ENCODE results near the gene RASGRP1. TPM values are rescaled to one million over a fixed set of nuclear protein-coding genes. Genes with fewer than 3 reads are reported as not detected.

Gene RASGRP1
- total RNA-seq, 1 experiment from 2014 or later = 0.85 TPM

DNA sequence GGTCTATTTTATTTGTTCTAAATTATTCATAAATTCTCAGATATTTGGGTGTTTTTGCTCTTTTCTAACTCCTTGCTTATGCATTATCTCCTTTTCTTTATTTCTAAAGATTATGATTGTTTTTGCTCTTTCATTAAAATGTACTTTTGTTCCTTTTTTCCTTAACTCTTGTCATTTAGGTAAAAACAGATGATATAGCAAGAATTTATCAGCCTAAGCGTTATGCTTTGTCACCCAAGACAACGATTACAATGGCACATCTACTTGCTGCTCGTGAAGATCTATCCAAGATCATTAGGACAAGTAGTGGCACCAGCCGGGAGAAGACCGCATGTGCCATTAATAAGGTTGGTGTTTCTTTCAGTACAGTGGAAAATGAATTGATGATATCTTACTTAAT, 83.5 kb downstream of the RASGRP1 start:
- Histone ChIP-seq H2BK20ac (ENCODE audit: low read depth, low read length, poor library complexity, severe bottlenecking) (no peak overlapping the region), H3K27me3 (ENCODE audit: insufficient read depth, low read length) (no peaks in the 10 kb centered on the region), H3K9ac (ENCODE audit: extremely low read depth, insufficient read length, low read length) (no peak overlapping the region), H3K79me1 (ENCODE audit: insufficient read depth, low read depth, low read length, poor library complexity, severe bottlenecking) (no peaks in the 10 kb centered on the region), H2BK5ac (ENCODE audit: insufficient read length, low read length) (no peak overlapping the region), H3K23ac (ENCODE audit: insufficient read length, low read depth, low read length) (no peak overlapping the region), H2BK12ac (ENCODE audit: insufficient read length, low read depth, low read length) (no peak overlapping the region), H3K4me1 (ENCODE audit: insufficient read depth, low read length) (no peaks in the 10 kb centered on the region), H3K56ac (ENCODE audit: insufficient read length, low read depth, low read length) (no peak overlapping the region), H4K8ac (replicated peaks; ENCODE audit: insufficient read length, low read depth, low read length) (no peak overlapping the region), H3K79me2 (ENCODE audit: insufficient read depth, low read length) (no peaks in the 10 kb centered on the region), H4K91ac (ENCODE audit: insufficient read length, low read depth, low read length) (no peak overlapping the region), H3K14ac (ENCODE audit: insufficient read depth, low read length) (no peak overlapping the region), H3K18ac (ENCODE audit: insufficient read length, low read depth, low read length) (no peak overlapping the region), H3K27ac (ENCODE audit: insufficient read length, low read depth, low read length) (no peak overlapping the region), H2BK120ac (ENCODE audit: low read depth, low read length, poor library complexity, severe bottlenecking) (no peak overlapping the region), H2AK5ac (ENCODE audit: insufficient read length, low read length) (no peak overlapping the region), H3T11ph (ENCODE audit: low read length) (no peak overlapping the region), H4K5ac (ENCODE audit: insufficient read length, low read depth, low read length) (no peak overlapping the region), H2AFZ (ENCODE audit: low read length) (no peak overlapping the region), H3K9me3 (ENCODE audit: control insufficient read depth, low read depth, low read length) (no peaks in the 10 kb centered on the region), H2BK15ac (ENCODE audit: low read depth, low read length) (no peak overlapping the region), H3K4ac (ENCODE audit: low read depth, low read length) (no peak overlapping the region), H3K4me2 (ENCODE audit: insufficient read depth, insufficient read length, low read length) (no peak overlapping the region), H3K23me2 (ENCODE audit: insufficient read length, low read depth, low read length, poor library complexity, severe bottlenecking) (no peaks in the 10 kb centered on the region), H4K20me1 (ENCODE audit: control insufficient read depth, insufficient read depth, insufficient read length) (no peaks in the 10 kb centered on the region)
- WGBS (ENCODE audit: extremely low coverage, insufficient read length, low lambda C conversion rate) = no CpG with 5 or more reads among the region's 5 CpGs
- Mint-ChIP-seq H3K9me3 (no peaks in the 10 kb centered on the region), H3K4me1 (no peaks in the 10 kb centered on the region), H3K27me3 (ENCODE audit: low read depth) (no peaks in the 10 kb centered on the region), H3K36me3 (ENCODE audit: insufficient read depth in 1 of 3, low read depth in 3 of 3) (peaks cover 3 to 33% (median 29%) of the 10 kb centered on the region in 3 experiments; a peak in 6 of 7 replicates), H3K27ac (no peak overlapping the region), H3K4me3 (no peak overlapping the region)
- no peak for DNase-seq
- TF ChIP-seq CTCF (conservative IDR thresholded peaks at IDR 0.05) = no peak
